Natural killer cell (primary cell): ENCODE data around the gene NKAPD1. TPM values are rescaled to one million over a fixed set of nuclear protein-coding genes. Genes with fewer than 3 reads are reported as not detected.

Experiments used
- total RNA-seq, 4 donors: library from RNA; stranded (reverse); fragments of 120-200 nt in 1 of 4; gene quantifications; one replicate each; pipeline versions ENCODE4 v1.2.3 to v1.2.4, GENCODE V29; 2013 to 2022

NKAPD1 gene
- total RNA-seq, 3 donors from 2014 or later (not counting 1 experiment from before 2014, with no cell fraction given): 12.6 to 14.9 (median 13.3) TPM

Other genes starting within 250 kb of the NKAPD1 start
- 10 to 100 TPM; 30.6 to 37.1 (median 35.4) TPM for gene ALG9, start 202.7 kb upstream of the NKAPD1 start, total RNA-seq
- 1 to 10 TPM; 2.0 to 4.0 (median 3.3) TPM for gene FDXACB1, start 195.1 kb upstream of the NKAPD1 start, total RNA-seq
- gene CFAP68, start 194.8 kb upstream of the NKAPD1 start, total RNA-seq: 1 to 10 TPM; 5.9 to 9.2 (median 7.6) TPM
- not detected for gene CRYAB, start 162.5 kb upstream of the NKAPD1 start, total RNA-seq
- gene HSPB2, start 161.6 kb upstream of the NKAPD1 start, total RNA-seq: not detected
- gene C11orf52, start 155.4 kb upstream of the NKAPD1 start, total RNA-seq: not detected
- gene DIXDC1, start 137.0 kb upstream of the NKAPD1 start, total RNA-seq: 1 to 10 TPM in 1 of 3 donors, under 1 TPM in 2; 0.26 to 1.0 (median 0.57) TPM
- 10 to 100 TPM; 12.6 to 16.2 (median 15.5) TPM for gene DLAT, start 48.9 kb upstream of the NKAPD1 start, total RNA-seq
- not detected for gene PIH1D2, start 282 bp upstream of the NKAPD1 start, total RNA-seq
- 10 to 100 TPM; 14.6 to 17.8 (median 17.0) TPM for gene TIMM8B, start 12.5 kb downstream of the NKAPD1 start, total RNA-seq
- 10 to 100 TPM; 46.8 to 55.0 (median 52.3) TPM for gene SDHD, start 12.6 kb downstream of the NKAPD1 start, total RNA-seq
- 10 to 100 TPM in 2 of 3 donors, 1 to 10 TPM in 1; 9.3 to 13.8 (median 10.7) TPM for gene IL18, start 89.8 kb downstream of the NKAPD1 start, total RNA-seq
- gene TEX12, start 93.1 kb downstream of the NKAPD1 start, total RNA-seq: under 1 TPM; 0.45 to 0.82 (median 0.50) TPM
- gene BCO2, start 101.2 kb downstream of the NKAPD1 start, total RNA-seq: 1 to 10 TPM; 3.9 to 7.2 (median 5.8) TPM
- gene PTS, start 152.1 kb downstream of the NKAPD1 start, total RNA-seq: 100 to 1,000 TPM in 1 of 3 donors, 10 to 100 TPM in 2; 86.7 to 106 (median 97.4) TPM
- gene PLET1, start 186.6 kb downstream of the NKAPD1 start, total RNA-seq: not detected